ES-I3 (cell line): Measurements from ENCODE around the gene NDUFAF5.

Experiments used
- H3K36me3 ChIP-seq: 2 replicates; pipeline ENCODE4 v1.6.1; 2013; ENCODE audit warnings: mild to moderate bottlenecking, low read length, control low read depth, moderate library complexity; ENCODE audit not compliant: insufficient read depth
- H3K4me1 ChIP-seq: 2 replicates; pipeline ENCODE4 v1.6.1; 2013; ENCODE audit warnings: mild to moderate bottlenecking, control low read depth, low read length; ENCODE audit not compliant: insufficient read depth
- H3K9ac ChIP-seq: 2 replicates; pipeline ENCODE4 v1.6.1; 2013; ENCODE audit warnings: low read depth, mild to moderate bottlenecking, low read length, moderate library complexity
- H3K9me3 ChIP-seq: 2 replicates; pipeline ENCODE4 v1.6.1; 2013; ENCODE audit warnings: mild to moderate bottlenecking, low read length, moderate library complexity; ENCODE audit not compliant: control insufficient read depth, insufficient read depth

NDUFAF5 gene

DNA sequence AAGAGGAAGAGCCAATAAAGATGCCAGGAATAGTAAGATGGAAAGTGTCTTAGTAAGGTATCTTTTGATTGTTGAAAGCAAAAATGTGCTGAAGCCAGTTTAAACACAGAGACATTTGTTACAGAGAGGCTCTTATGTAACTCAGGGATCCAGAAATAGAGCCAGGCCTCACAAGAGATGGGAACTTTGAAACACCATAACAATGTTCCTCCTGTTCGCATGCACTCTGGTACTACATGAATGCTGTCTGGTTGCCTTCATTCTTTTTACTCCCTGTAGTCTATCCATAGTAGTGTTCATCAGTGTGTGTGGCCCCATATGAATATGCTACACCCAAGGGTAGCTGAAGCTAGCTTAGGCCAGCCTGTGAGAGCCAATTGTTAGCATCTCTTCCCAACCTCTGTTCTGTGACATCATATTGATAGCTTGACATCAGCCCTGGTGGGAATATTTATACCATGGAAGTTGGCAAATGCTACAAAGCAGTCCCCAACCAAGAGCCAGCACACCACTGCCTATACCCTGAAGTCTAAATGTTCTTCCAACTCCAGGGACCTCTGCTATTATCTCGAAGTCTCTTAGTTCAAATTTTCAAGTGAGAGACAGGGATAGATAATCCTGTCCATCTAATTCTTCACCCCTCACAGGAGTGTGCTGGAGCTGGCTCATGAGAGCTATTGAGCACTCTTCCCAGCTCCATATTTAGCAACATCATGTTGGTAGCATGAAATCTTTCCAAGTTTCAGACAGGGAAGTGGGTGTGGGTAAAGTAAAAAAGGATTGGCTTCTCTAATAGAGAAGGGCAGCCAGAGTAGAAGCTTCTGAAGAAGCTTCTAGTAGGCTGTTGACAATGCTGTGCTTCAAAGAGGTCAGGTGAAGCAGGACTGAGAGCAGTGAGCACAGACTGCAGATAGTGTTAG is 7.0 kb downstream of the NDUFAF5 start:
- Histone ChIP-seq H3K9ac (no peak overlapping the region), H3K36me3 (peaks cover 21% of the 10 kb centered on the region), H3K4me1 (no peaks in the 10 kb centered on the region), H3K9me3 (no peaks in the 10 kb centered on the region)

DNA sequence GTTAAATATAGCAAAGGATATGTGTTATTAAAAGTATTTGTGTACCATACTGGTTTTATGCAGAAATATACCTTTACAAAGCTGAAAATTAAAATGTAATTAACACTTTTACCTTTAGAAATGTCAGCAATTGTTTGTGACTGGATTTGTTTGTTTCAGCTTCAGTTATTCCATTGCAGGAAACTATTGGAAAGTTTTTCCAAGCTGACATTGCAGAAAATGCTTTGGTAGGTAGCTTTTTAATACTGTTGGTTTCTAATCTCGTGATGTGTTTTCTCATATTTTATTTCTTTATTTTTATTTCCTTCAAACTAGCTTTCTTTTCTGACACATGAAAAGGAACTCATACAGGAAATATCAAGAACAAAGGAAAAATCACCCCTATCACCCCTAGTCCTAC is 8.2 kb downstream of the NDUFAF5 start:
- H3K4me1 ChIP-seq = no peaks in the 10 kb centered on the region
- peaks cover 21% of the 10 kb centered on the region for H3K36me3 ChIP-seq
- H3K9ac ChIP-seq = no peak overlapping the region
- no peaks in the 10 kb centered on the region for H3K9me3 ChIP-seq

DNA sequence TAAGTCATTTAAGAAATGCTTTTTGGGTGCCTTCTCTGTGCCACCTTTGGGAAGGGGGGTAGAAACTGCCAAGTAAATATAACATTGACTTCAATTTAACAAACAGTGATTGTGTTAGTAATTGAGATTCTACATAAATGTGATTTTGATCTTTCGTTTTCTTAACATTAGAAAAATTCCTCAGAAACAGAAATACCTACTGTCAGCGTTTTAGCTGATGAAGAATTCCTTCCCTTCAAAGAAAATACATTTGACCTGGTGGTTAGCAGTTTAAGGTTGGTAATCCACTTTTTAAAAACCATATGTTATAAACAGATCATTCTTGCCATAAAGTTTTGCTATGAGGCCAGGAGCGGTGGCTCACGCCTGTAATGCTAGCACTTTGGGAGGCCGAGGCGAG is 9.8 kb downstream of the NDUFAF5 start:
- peaks cover 24% of the 10 kb centered on the region for H3K36me3 ChIP-seq

DNA sequence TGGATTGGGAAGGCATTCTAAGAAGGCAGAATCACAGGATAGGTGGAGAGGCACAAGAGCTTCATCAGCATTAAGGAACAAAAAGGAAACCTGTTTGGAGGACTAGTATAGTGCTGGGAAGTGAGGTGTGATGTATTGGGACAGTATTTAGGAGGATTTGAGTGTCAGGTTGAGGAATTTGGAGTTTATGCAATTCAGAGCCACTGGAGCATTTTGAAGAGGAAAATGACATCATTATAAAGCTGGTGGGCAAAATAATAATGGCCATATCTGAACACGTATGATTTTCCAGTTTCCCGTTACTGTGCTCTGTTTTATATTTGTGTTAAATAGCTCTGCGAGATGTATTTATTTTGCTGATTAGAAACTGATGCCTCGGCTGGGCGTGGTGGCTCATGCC is 14.2 kb downstream of the NDUFAF5 start:
- H3K36me3 ChIP-seq = peaks cover 24% of the 10 kb centered on the region

More for the DNA sequence above, 9.8 kb downstream of the NDUFAF5 start:
- Histone ChIP-seq H3K9ac (no peak overlapping the region), H3K4me1 (no peaks in the 10 kb centered on the region), H3K9me3 (no peaks in the 10 kb centered on the region)

DNA sequence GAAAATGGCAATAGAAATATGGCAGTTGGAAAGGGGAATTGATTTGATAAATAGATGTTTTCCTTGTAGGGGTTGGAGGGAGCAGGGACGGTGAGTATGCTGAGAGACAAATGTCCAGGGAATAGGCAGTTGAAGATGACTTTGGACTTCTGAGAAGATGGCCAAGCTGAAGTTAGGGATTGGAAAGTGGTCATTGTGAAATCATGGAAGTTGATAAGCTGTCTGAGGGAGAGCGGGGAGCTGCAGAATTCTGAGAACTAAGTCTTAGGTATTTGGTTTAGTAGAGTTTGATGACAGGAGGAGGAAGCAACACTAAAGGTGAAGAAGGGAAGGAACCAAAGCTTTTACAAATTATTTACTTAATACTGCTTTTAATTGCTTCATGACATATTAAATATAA is 15.1 kb downstream of the NDUFAF5 start:
- Histone ChIP-seq H3K4me1 (no peaks in the 10 kb centered on the region), H3K9me3 (no peaks in the 10 kb centered on the region; the same call in 1 of the 2 replicates), H3K36me3 (peaks cover 17% of the 10 kb centered on the region), H3K9ac (no peak overlapping the region)

More for the DNA sequence above, 14.2 kb downstream of the NDUFAF5 start:
- H3K9me3 ChIP-seq = no peaks in the 10 kb centered on the region; the same call in 1 of the 2 replicates
- H3K4me1 ChIP-seq = no peaks in the 10 kb centered on the region
- H3K9ac ChIP-seq = no peak overlapping the region

DNA sequence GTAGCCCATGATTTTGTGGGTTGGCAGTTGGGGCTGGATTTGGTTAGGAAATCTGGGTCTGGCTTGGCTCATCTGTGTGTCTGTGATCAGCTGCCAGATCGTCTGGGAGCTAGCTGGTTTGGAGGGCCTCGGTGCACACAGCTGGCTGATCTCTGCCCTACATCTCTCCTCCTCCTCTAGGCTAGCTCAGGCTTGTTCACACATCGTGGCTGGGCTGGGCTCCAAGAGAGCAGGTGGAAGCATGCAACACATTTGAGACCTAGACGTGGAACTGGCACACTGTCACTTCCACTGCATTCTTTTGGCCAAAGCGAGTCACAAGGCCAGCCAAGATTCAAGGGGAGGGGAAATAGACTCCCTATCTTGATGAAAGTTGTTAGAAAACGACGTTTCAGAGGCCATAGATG is 15.9 kb downstream of the NDUFAF5 start:
- H3K4me1 ChIP-seq = no peaks in the 10 kb centered on the region
- H3K36me3 ChIP-seq = peaks cover 11% of the 10 kb centered on the region
- H3K9ac ChIP-seq = no peak overlapping the region
- no peaks in the 10 kb centered on the region; the same call in 1 of the 2 replicates for H3K9me3 ChIP-seq

DNA sequence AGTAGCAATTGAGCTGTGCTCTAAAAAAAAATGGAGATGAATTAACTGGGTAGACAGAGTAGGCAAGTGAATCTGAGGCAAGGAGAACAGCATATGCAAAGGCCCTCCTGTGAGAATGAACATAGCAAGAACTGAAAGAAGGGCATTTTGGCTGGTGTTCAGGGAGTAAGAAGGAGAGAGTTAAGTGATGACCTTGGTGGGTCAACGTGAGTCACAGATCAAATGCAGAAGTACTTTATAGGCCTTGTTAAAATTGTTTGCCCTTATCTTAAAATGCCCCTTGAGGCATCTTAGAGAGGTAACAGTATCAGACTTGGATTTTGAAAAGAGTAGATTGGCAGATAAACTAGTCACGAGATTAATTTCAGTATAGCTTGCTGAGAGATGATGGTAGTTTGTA is 24.5 kb downstream of the NDUFAF5 start:
- Histone ChIP-seq H3K9ac (no peak overlapping the region), H3K4me1 (no peaks in the 10 kb centered on the region), H3K36me3 (peaks cover 32% of the 10 kb centered on the region), H3K9me3 (no peaks in the 10 kb centered on the region)

DNA sequence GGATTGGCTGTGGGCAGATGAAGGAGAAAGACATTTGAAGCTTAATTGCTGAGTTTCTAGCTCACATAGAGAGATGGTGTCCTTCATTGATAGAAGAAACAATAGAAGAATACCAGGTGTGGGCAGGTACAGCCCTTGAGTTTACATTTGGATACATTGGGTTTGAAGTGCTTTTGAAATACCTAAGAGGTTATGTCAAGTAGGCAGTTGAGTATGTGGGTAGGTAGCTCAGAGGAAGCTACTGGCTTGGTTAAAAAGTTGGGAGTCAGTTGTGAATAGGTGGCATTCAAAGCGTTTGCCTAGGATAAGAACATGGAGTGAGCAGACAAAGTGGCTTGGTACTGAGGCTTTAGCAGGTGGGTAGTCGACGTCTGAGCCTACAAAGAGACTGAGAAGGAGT is 25.0 kb downstream of the NDUFAF5 start:
- H3K36me3 ChIP-seq = peaks cover 32% of the 10 kb centered on the region
- no peaks in the 10 kb centered on the region for H3K9me3 ChIP-seq
- no peak overlapping the region for H3K9ac ChIP-seq
- no peaks in the 10 kb centered on the region for H3K4me1 ChIP-seq

DNA sequence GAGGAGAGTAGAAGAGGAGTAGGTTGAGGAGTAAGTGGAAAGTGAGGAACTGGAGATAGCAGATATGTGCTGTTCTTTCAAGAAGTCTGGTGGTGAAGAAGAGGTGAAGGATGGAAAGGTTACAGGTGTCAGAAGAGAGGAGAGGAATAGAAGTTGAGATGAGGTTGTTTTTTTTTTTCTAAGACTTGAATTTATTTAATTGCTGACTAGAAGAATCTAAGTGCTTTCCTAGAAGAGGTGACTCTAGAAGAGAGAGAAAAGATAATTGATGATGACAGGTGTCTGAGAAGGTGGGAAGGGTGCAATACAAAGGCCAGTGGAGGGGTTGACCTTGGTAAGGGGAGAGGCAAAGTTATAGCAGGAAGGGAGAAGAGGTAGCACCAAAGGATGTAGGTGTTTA is 25.6 kb downstream of the NDUFAF5 start:
- Histone ChIP-seq H3K9me3 (no peaks in the 10 kb centered on the region), H3K4me1 (no peaks in the 10 kb centered on the region), H3K36me3 (peaks cover 32% of the 10 kb centered on the region), H3K9ac (no peak overlapping the region)

DNA sequence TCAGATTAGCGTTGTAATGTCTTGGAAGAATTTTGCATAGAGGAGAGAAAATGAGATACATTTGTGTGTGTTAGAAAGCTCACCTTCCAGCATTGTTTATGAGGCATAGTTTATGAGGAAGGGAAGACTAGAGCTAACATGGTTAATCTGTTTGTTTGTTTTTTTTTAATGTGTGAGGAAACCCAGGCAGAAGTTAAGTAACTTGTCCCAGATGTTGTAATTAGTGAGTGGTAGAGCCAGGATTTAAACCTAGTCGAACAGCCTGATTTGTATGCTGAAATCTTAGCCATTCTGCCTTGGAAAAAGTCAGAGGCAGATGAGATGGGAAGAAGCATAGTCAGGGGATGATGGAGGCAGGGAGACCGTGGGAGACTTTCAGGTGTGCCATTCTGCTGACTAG is 29.1 kb downstream of the NDUFAF5 start:
- H3K36me3 ChIP-seq = peaks cover 37% of the 10 kb centered on the region
- H3K4me1 ChIP-seq = no peaks in the 10 kb centered on the region
- H3K9ac ChIP-seq = no peak overlapping the region
- H3K9me3 ChIP-seq = no peaks in the 10 kb centered on the region

DNA sequence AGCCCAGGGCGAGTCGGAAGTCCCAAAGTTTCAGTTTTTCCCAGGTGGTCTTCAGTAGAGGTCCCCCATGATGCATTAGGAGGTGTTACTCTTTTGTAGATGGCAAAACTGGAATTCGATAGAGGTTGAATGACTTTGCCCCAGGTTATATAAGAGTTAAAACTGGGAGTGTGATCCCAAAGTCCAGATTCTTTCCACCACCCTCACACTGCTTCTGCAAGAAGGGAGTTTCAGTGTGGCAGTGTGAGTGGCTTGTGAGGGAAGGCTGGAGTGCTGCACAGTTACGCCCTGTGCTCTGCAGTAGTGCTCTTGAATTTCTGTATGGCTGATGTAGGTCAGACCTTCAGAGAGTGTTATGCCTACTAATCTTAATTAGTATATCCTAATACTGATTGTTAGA is 29.8 kb downstream of the NDUFAF5 start:
- Histone ChIP-seq H3K9me3 (no peaks in the 10 kb centered on the region), H3K9ac (no peak overlapping the region), H3K4me1 (no peaks in the 10 kb centered on the region), H3K36me3 (peaks cover 30% of the 10 kb centered on the region)

DNA sequence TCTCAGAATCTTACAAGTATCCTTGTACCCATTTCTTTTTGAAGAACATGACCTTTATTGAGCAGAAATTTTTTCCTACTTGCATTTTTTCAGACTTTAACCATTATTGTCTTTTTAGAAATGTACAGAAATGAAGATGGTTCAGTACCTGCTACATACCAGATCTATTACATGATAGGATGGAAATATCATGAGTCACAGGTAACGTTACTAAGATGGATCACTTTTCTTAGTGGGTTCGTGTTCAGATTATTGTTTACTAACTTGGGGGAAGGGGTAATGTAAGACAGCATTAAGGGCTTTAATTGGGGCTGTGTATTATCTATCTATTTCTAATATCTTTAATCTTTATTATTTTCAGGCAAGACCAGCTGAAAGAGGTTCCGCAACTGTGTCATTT is 31.9 kb downstream of the NDUFAF5 start:
- Histone ChIP-seq H3K36me3 (peaks cover 28% of the 10 kb centered on the region), H3K4me1 (no peaks in the 10 kb centered on the region), H3K9ac (no peak overlapping the region), H3K9me3 (no peaks in the 10 kb centered on the region)

DNA sequence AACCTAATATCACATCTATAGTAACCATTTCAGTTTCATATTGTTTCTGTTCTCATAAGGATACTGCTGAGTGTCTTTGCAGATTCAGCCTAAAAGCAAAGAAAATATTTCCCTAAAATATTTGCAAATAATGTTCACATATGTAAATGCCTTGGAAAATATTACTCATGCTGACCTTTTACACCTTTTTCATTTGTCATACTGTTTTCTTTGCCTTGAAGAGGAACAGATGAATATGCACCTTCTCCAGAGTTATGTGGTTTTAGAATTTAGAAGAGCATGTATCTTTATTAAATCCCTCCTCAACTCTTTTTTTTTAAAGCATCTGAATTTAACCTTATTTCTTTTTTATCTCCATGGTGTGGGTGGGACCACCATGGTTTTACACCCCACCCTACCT is 32.5 kb downstream of the NDUFAF5 start:
- Histone ChIP-seq H3K9me3 (no peaks in the 10 kb centered on the region), H3K9ac (no peak overlapping the region), H3K36me3 (peaks cover 26% of the 10 kb centered on the region), H3K4me1 (no peaks in the 10 kb centered on the region)

DNA sequence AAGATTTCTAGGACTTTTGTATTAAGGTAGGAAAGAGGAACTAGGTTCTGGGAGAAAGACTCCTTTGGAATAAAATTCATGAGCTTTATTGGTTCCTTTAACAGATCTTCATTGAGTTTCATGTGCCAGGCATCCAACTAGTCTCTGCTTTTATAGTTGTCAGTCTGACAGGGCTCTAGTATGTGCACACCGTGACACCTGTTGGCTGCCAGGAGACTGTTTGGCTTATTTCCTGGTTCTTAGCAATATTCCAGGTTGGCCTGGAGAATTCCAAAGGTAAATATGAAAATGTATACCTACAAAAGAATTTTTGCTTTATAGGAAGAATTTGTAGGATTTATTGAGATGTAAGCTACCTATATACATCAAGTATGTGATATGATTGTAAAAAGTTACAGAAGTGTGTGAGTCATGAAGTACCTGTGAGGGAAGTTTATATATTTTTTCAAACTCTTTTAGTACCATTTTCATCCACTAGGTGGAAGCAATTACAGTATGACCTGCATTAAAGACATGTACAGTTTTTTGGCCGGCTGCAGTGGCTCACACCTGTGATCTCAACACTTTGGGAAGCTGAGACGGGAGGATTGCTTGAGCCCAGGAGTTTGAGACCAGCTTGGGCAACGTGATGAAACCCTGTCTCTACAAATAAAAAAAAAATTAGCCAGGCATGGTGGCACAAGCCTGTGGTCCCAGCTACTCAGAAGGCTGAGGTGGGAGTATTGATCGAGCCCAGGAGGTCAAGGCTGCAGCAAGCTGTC is 35.2 kb downstream of the NDUFAF5 start:
- H3K4me1 ChIP-seq = no peaks in the 10 kb centered on the region
- H3K36me3 ChIP-seq = peaks cover 17% of the 10 kb centered on the region
- H3K9me3 ChIP-seq = no peaks in the 10 kb centered on the region

DNA sequence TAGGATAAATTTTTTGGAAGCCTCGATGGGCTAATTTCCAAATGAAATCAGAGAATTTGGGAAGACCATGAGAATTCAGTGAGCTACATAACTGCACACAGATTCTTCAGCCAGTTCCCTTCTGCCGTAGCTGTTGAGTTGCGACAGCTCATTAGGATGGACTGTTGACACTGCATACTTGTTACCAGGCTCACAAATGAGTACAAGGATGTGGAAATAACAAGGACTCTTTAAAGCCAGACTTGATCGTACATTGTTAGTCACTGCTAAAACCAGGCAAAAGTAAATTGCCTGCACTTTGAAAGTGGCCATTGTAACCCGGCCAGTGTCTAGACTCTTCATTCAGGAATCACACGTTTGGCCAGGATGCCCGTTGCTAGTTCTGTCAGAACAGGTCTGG is 37.0 kb downstream of the NDUFAF5 start:
- H3K9me3 ChIP-seq = no peaks in the 10 kb centered on the region
- H3K9ac ChIP-seq = no peak overlapping the region
- no peaks in the 10 kb centered on the region for H3K4me1 ChIP-seq
- H3K36me3 ChIP-seq = peaks cover 10% of the 10 kb centered on the region; the same call in 1 of the 2 replicates

More for the DNA sequence above, 35.2 kb downstream of the NDUFAF5 start:
- no peak overlapping the region for H3K9ac ChIP-seq
